Putamen (tissue), 1 donor: ENCODE measurements around the gene ARRDC3.

Experiments used
- DNase-seq: peaks from one replicate; pipeline ENCODE4 v3.0.0-alpha.2; 2016; ENCODE audit warnings: low spot score

Gene ARRDC3

GRCh38 chr5:91384671-91385430, 1.7 kb upstream of the ARRDC3 start:
- peak; percentile 91 for DNase-seq

GRCh38 chr5:91383956-91384300, 811 bp upstream of the ARRDC3 start:
- DNase-seq = peak; percentile 41

GRCh38 chr5:91382530-91383026, 539 bp downstream of the ARRDC3 start:
- DNase-seq = peak; percentile 62

GRCh38 chr5:91381774-91382359, 1.2 kb downstream of the ARRDC3 start:
- DNase-seq = peak; percentile 90

- no peak for DNase-seq
Measured at GRCh38 chr5:91381239-91381773, 1.8 kb downstream of the ARRDC3 start.

- DNase-seq = peak; percentile 98
Measured at GRCh38 chr5:91380491-91381238, 2.5 kb downstream of the ARRDC3 start.

GRCh38 chr5:91379914-91380490, 3.1 kb downstream of the ARRDC3 start:
- DNase-seq = peak; percentile 92

GRCh38 chr5:91379246-91379913, 3.7 kb downstream of the ARRDC3 start:
- DNase-seq = no peak

- DNase-seq = no peak
Measured at GRCh38 chr5:91378752-91379211, 4.3 kb downstream of the ARRDC3 start.

- DNase-seq = no peak
Measured at GRCh38 chr5:91374893-91375520, 8.1 kb downstream of the ARRDC3 start.

GRCh38 chr5:91373600-91373999, 9.5 kb downstream of the ARRDC3 start:
- DNase-seq = no peak

GRCh38 chr5:91373006-91373405, 10.1 kb downstream of the ARRDC3 start:
- DNase-seq = no peak

- no peak for DNase-seq
Measured at GRCh38 chr5:91369480-91369879, 13.6 kb downstream of the ARRDC3 start.

GRCh38 chr5:91367908-91368648, 15.0 kb downstream of the ARRDC3 start:
- no peak for DNase-seq

- DNase-seq = no peak
Measured at GRCh38 chr5:91367344-91367743, 15.8 kb downstream of the ARRDC3 start.

- no peak for DNase-seq
Measured at GRCh38 chr5:91366551-91366950, 16.6 kb downstream of the ARRDC3 start.

- no peak for DNase-seq
Measured at GRCh38 chr5:91365498-91365897, 17.6 kb downstream of the ARRDC3 start.

- no peak for DNase-seq
Measured at GRCh38 chr5:91362935-91363334, 20.2 kb downstream of the ARRDC3 start.

- DNase-seq = no peak
Measured at GRCh38 chr5:91361790-91362189, 21.3 kb downstream of the ARRDC3 start.

GRCh38 chr5:91361055-91361701, 21.9 kb downstream of the ARRDC3 start:
- DNase-seq = no peak
